DOHH2 (cell line): ENCODE results near the gene PTEN.

ENCODE experiments used
- H3F3A ChIP-seq: fragments of 200-600 bp; sonication (generic), shearing (Covaris generic); 2 replicates; pipeline ENCODE4 v1.6.0; 2016; ENCODE audit warnings: antibody characterized with exemption, mild to moderate bottlenecking; ENCODE audit not compliant: control insufficient read depth, insufficient read depth
- H3K27ac ChIP-seq: fragments of 200-600 bp; sonication (generic); 2 replicates; pipeline ENCODE4 v1.5.1; 2014; ENCODE audit warnings: low read depth, mild to moderate bottlenecking, low read length, moderate library complexity
- H3K27me3 ChIP-seq: fragments of 200-600 bp; sonication (generic); 2 replicates; pipeline ENCODE4 v1.6.1; 2014; ENCODE audit warnings: mild to moderate bottlenecking, low read length, mixed read lengths; ENCODE audit not compliant: control insufficient read depth
- H3K36me3 ChIP-seq: fragments of 200-600 bp; sonication (generic); 2 replicates; pipeline ENCODE4 v1.6.1; 2014; ENCODE audit warnings: mild to moderate bottlenecking, low read length, moderate library complexity, mixed read lengths; ENCODE audit not compliant: control insufficient read depth
- H3K4me1 ChIP-seq: fragments of 200-600 bp; sonication (generic); 2 replicates; pipeline ENCODE4 v1.6.1; 2014; ENCODE audit warnings: mild to moderate bottlenecking, low read length, mixed read lengths; ENCODE audit not compliant: control insufficient read depth
- H3K4me2 ChIP-seq: fragments of 200-600 bp; sonication (generic); 2 replicates; pipeline ENCODE4 v1.6.0; 2014; ENCODE audit warnings: mild to moderate bottlenecking, low read length, moderate library complexity
- H3K4me3 ChIP-seq: fragments of 200-600 bp; sonication (generic); 2 replicates; pipeline ENCODE4 v1.5.1; 2014; ENCODE audit warnings: mild to moderate bottlenecking, low read length, mixed read lengths
- H3K79me2 ChIP-seq: fragments of 200-600 bp; sonication (generic); 2 replicates; pipeline ENCODE4 v1.6.1; 2014; ENCODE audit warnings: mild to moderate bottlenecking, low read length, mixed read lengths; ENCODE audit not compliant: control insufficient read depth
- H3K9me2 ChIP-seq: fragments of 200-600 bp; sonication (generic); replicated peaks from 2 replicates; pipeline ENCODE4 v1.6.1; 2014; ENCODE audit warnings: mild to moderate bottlenecking, low read length, mixed read lengths; ENCODE audit not compliant: control insufficient read depth
- H3K9me3 ChIP-seq: fragments of 200-600 bp; sonication (generic); 2 replicates; pipeline ENCODE4 v1.6.1; 2014; ENCODE audit warnings: antibody characterized with exemption, low read length, mixed read lengths; ENCODE audit not compliant: control insufficient read depth, insufficient read depth
- H4K20me1 ChIP-seq: fragments of 200-600 bp; sonication (generic); 2 replicates; pipeline ENCODE4 v1.6.0; 2014; ENCODE audit warnings: low read depth, mild to moderate bottlenecking, antibody characterized with exemption, low read length, moderate library complexity; ENCODE audit not compliant: control insufficient read depth, insufficient read depth
- EZH2phosphoT487 ChIP-seq: fragments of 200-600 bp; sonication (generic); IDR thresholded peaks from 2 replicates; pipeline ENCODE4 v1.6.1; 2017; ENCODE audit warnings: borderline replicate concordance, mild to moderate bottlenecking, antibody characterized with exemption, low read length, moderate library complexity, mixed read lengths
- TF ChIP-seq, protein P1 (sequence below): fragments of 200-600 bp; sonication (generic); IDR thresholded peaks from one replicate; pipeline ENCODE4 v1.5.1; 2014; ENCODE audit warnings: antibody characterized with exemption, mild to moderate bottlenecking, low read depth, low read length; ENCODE audit not compliant: poor library complexity, severe bottlenecking

Gene PTEN

GRCh38 chr10:87974130-87974529 lies 110.7 kb downstream of the PTEN start:
- Histone ChIP-seq H3K4me1 (peaks cover 2% of the 10 kb centered on the region), H3K27me3 (no peaks in the 10 kb centered on the region), H3K9me3 (no peaks in the 10 kb centered on the region), H3K4me3 (no peak overlapping the region), H3K9me2 (no peaks in the 10 kb centered on the region), H3K27ac (no peak overlapping the region), H4K20me1 (no peaks in the 10 kb centered on the region), H3K79me2 (no peaks in the 10 kb centered on the region), H3F3A (peaks cover 27% of the 10 kb centered on the region), H3K4me2 (no peak overlapping the region), H3K36me3 (no peaks in the 10 kb centered on the region)
- no peak for TF ChIP-seq EZH2phosphoT487
- TF ChIP-seq, protein P1, sequence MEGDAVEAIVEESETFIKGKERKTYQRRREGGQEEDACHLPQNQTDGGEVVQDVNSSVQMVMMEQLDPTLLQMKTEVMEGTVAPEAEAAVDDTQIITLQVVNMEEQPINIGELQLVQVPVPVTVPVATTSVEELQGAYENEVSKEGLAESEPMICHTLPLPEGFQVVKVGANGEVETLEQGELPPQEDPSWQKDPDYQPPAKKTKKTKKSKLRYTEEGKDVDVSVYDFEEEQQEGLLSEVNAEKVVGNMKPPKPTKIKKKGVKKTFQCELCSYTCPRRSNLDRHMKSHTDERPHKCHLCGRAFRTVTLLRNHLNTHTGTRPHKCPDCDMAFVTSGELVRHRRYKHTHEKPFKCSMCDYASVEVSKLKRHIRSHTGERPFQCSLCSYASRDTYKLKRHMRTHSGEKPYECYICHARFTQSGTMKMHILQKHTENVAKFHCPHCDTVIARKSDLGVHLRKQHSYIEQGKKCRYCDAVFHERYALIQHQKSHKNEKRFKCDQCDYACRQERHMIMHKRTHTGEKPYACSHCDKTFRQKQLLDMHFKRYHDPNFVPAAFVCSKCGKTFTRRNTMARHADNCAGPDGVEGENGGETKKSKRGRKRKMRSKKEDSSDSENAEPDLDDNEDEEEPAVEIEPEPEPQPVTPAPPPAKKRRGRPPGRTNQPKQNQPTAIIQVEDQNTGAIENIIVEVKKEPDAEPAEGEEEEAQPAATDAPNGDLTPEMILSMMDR, result no peak

- Histone ChIP-seq H3K27me3 (no peaks in the 10 kb centered on the region), H3F3A (peaks cover 27% of the 10 kb centered on the region), H4K20me1 (no peaks in the 10 kb centered on the region), H3K4me2 (no peak overlapping the region), H3K9me2 (no peaks in the 10 kb centered on the region), H3K79me2 (no peaks in the 10 kb centered on the region), H3K4me3 (no peak overlapping the region), H3K9me3 (no peaks in the 10 kb centered on the region), H3K27ac (no peak overlapping the region), H3K4me1 (peaks cover 8% of the 10 kb centered on the region), H3K36me3 (no peaks in the 10 kb centered on the region)
- no peak for TF ChIP-seq EZH2phosphoT487
- TF ChIP-seq, protein P1, result no peak
These were observed 111.3 kb downstream of the PTEN start for GRCh38 chr10:87974769-87975168.

- no peak overlapping the region for H3K4me2 ChIP-seq
- H3K27me3 ChIP-seq, result no peaks in the 10 kb centered on the region
- no peaks in the 10 kb centered on the region for H3K79me2 ChIP-seq
- peaks cover 9% of the 10 kb centered on the region for H3K4me1 ChIP-seq
- H3K36me3 ChIP-seq, result no peaks in the 10 kb centered on the region
- H3K27ac ChIP-seq, result no peak overlapping the region
- TF ChIP-seq, protein P1, result no peak
- TF ChIP-seq EZH2phosphoT487, result no peak
- H3K9me2 ChIP-seq, result no peaks in the 10 kb centered on the region
- no peaks in the 10 kb centered on the region for H3K9me3 ChIP-seq
- no peaks in the 10 kb centered on the region for H4K20me1 ChIP-seq
- no peak overlapping the region for H3K4me3 ChIP-seq
- peaks cover 20% of the 10 kb centered on the region for H3F3A ChIP-seq
These were observed 112.8 kb downstream of the PTEN start for GRCh38 chr10:87976101-87976743.
